GM15510 (cell line): Measurements from ENCODE around the gene DGKD.

Source experiments
- POLR2A ChIP-seq: IDR thresholded peaks from 3 replicates; pipeline ENCODE4 v1.6.1; 2011; ENCODE audit warnings: borderline replicate concordance; ENCODE audit not compliant: insufficient read length; ENCODE audit errors: extremely low read depth

DGKD gene

GRCh38 chr2:233353769-233354499 is at the start of gene DGKD:
Gene DGKD, plus strand, starts transcription at chr2:233354494. Its CDS starts 25 bp downstream, at chr2:233354519.
- peak; percentile 56 for TF ChIP-seq POLR2A

GRCh38 chr2:233307565-233307964 is 46.7 kb upstream of the DGKD start, which contains the start of gene SAG:
Gene SAG, plus strand, starts transcription at chr2:233307816. Its CDS starts 1,374 bp downstream, at chr2:233309190.
- no peak for TF ChIP-seq POLR2A

GRCh38 chr2:233311241-233311926 is 42.9 kb upstream of the DGKD start:
- TF ChIP-seq POLR2A = no peak

GRCh38 chr2:233312874-233313273 is 41.4 kb upstream of the DGKD start:
- TF ChIP-seq POLR2A = no peak

GRCh38 chr2:233314180-233314925 is 39.9 kb upstream of the DGKD start:
- TF ChIP-seq POLR2A = no peak

- no peak for TF ChIP-seq POLR2A
These were observed 36.9 kb upstream of the DGKD start for GRCh38 chr2:233317196-233317943.

- no peak for TF ChIP-seq POLR2A
These were observed 35.0 kb upstream of the DGKD start for GRCh38 chr2:233319256-233319655.

- no peak for TF ChIP-seq POLR2A
These were observed 33.8 kb upstream of the DGKD start for GRCh38 chr2:233320470-233320869.

GRCh38 chr2:233321166-233321565 is 33.1 kb upstream of the DGKD start:
- no peak for TF ChIP-seq POLR2A

GRCh38 chr2:233323851-233324250 is 30.4 kb upstream of the DGKD start:
- no peak for TF ChIP-seq POLR2A

- no peak for TF ChIP-seq POLR2A
These were observed 29.0 kb upstream of the DGKD start for GRCh38 chr2:233325256-233325655.

- TF ChIP-seq POLR2A = no peak
These were observed 28.5 kb upstream of the DGKD start for GRCh38 chr2:233325814-233326213.

- no peak for TF ChIP-seq POLR2A
These were observed 27.8 kb upstream of the DGKD start for GRCh38 chr2:233326500-233326899.

GRCh38 chr2:233328922-233329321 is 25.4 kb upstream of the DGKD start:
- no peak for TF ChIP-seq POLR2A
